Lung (tissue), 12 donors: ENCODE measurements around the gene FRY. TPM values are rescaled to one million over a fixed set of nuclear protein-coding genes. Genes with fewer than 3 reads are reported as not detected.

Experiments used
- ATAC-seq: fragments of 200-7000 bp; cut with Tn5 transposase; one replicate; pipeline ENCODE4 v1.9.1; 2020; ENCODE audit warnings: moderate number of reproducible peaks; ENCODE audit not compliant: insufficient read depth, low FRiP score
- DNase-seq, 3 donors: peaks; one replicate each; pipeline ENCODE4 v3.0.0-alpha.2; 2013 to 2017
- H3K27ac ChIP-seq, 2 donors: one replicate each; pipeline ENCODE4 v1.5.1; 2013; ENCODE audit warnings: mild to moderate bottlenecking in 2 of 2, moderate library complexity in 2 of 2, control low read depth in 1 of 2, inconsistent platforms in 1 of 2, low read depth in 1 of 2, low read length in 1 of 2
- H3K27me3 ChIP-seq, 3 donors: one replicate each; pipeline ENCODE4 v1.5.1; 2013; ENCODE audit warnings: low read length in 2 of 3; ENCODE audit not compliant: control insufficient read depth in 3 of 3, insufficient read depth in 3 of 3
- H3K36me3 ChIP-seq, 4 donors: one replicate each; pipeline ENCODE4 v1.5.1; 2013; ENCODE audit warnings: low read length in 4 of 4, mild to moderate bottlenecking in 1 of 4, moderate library complexity in 1 of 4; ENCODE audit not compliant: control insufficient read depth in 4 of 4, insufficient read depth in 4 of 4
- H3K4me1 ChIP-seq, 5 donors: one replicate each; pipeline ENCODE4 v1.5.1; 2013; ENCODE audit warnings: low read length in 5 of 5, mild to moderate bottlenecking in 2 of 5, moderate library complexity in 1 of 5; ENCODE audit not compliant: control insufficient read depth in 5 of 5, insufficient read depth in 5 of 5
- H3K4me3 ChIP-seq: one replicate; pipeline ENCODE4 v1.5.1; 2013; ENCODE audit warnings: mild to moderate bottlenecking, control low read depth, moderate library complexity
- H3K9ac ChIP-seq, 2 donors: one replicate each; pipeline ENCODE4 v1.5.1; 2013; ENCODE audit warnings: low read length in 2 of 2, control low read depth in 1 of 2; ENCODE audit not compliant: insufficient read depth in 1 of 2
- H3K9me3 ChIP-seq, 4 donors: one replicate each; pipeline ENCODE4 v1.5.1; 2013; ENCODE audit warnings: low read length in 3 of 4, mild to moderate bottlenecking in 1 of 4, moderate library complexity in 1 of 4; ENCODE audit not compliant: control insufficient read depth in 4 of 4, insufficient read depth in 3 of 4
- whole genome bisulfite sequencing, 2 donors: extraction: QIAGEN DNeasy Blood & Tissue Kit; methylation state at CpG; one replicate each; pipeline ENCODE4 v1.1.7; 2013; 5-methylcytosine and 5-hydroxymethylcytosine counted together
- polyA plus RNA-seq, 2 donors: library from polyadenylated mRNA; stranded (reverse); fragments of 200-250 nt; gene quantifications; one replicate each; pipeline ENCODE4 v1.2.1, GENCODE V29; 2013
- total RNA-seq, 2 donors: library from RNA; depleted of rRNA in 1 of 2; stranded (reverse); fragments of >200 nt in 1 of 2; gene quantifications; one replicate each; pipeline ENCODE4 v1.2.1, GENCODE V29; 2014 to 2021
- TF ChIP-seq, protein P1 (sequence below): IDR thresholded peaks from 2 replicates; pipeline ENCODE4 v1.5.1; 2012; ENCODE audit warnings: mild to moderate bottlenecking; ENCODE audit errors: control extremely low read depth, extremely low read depth
- donor health status: control.
- donor health status: control.
- donor health status: Bipolar disorder and iron deficiency.
- donor health status: healthy.
- donor health status: DM: yes; HTN: yes; CAD: no.

Gene FRY
- total and polyA plus RNA-seq, 4 donors: 7.4 to 79.6 (median 43.9) TPM

DNA sequence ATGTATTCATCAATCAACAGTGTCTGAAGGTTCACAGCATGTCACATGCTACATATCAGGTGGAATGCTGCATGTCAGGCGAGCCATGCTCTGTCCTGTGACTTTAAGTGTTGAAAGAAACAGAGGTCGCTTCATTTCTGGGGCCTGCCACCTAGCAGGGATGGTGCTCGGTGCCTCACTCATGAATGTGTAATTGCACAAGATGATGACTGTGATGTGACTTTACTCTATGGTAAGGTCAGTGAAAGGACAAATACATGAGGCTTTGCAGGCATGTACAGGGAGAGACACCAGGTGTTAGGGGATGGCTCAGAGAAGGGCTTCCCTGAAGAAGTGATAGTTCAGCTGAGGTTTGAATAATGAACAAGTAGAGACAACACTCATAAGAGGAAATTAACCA is 66.7 kb downstream of the FRY start:
- no peak for ATAC-seq
- H3K36me3 ChIP-seq: peaks cover 0 to 3% (median under 1%) of the 10 kb centered on the region in 4 donors
- no peak for DNase-seq
- H3K27me3 ChIP-seq: no peaks in the 10 kb centered on the region
- TF ChIP-seq, protein P1, sequence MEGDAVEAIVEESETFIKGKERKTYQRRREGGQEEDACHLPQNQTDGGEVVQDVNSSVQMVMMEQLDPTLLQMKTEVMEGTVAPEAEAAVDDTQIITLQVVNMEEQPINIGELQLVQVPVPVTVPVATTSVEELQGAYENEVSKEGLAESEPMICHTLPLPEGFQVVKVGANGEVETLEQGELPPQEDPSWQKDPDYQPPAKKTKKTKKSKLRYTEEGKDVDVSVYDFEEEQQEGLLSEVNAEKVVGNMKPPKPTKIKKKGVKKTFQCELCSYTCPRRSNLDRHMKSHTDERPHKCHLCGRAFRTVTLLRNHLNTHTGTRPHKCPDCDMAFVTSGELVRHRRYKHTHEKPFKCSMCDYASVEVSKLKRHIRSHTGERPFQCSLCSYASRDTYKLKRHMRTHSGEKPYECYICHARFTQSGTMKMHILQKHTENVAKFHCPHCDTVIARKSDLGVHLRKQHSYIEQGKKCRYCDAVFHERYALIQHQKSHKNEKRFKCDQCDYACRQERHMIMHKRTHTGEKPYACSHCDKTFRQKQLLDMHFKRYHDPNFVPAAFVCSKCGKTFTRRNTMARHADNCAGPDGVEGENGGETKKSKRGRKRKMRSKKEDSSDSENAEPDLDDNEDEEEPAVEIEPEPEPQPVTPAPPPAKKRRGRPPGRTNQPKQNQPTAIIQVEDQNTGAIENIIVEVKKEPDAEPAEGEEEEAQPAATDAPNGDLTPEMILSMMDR: no peak
- no peak overlapping the region for H3K9ac ChIP-seq
- no peaks in the 10 kb centered on the region for H3K4me1 ChIP-seq
- peak overlapping the region in 1 of 2 donors; percentile 3 for H3K27ac ChIP-seq
- H3K9me3 ChIP-seq: peaks cover 0 to 5% (median 0%) of the 10 kb centered on the region in 4 donors
- WGBS, 2 donors: 48 to 74% methylated on average over 3 of the region's 3 CpGs
- no peak overlapping the region for H3K4me3 ChIP-seq

DNA sequence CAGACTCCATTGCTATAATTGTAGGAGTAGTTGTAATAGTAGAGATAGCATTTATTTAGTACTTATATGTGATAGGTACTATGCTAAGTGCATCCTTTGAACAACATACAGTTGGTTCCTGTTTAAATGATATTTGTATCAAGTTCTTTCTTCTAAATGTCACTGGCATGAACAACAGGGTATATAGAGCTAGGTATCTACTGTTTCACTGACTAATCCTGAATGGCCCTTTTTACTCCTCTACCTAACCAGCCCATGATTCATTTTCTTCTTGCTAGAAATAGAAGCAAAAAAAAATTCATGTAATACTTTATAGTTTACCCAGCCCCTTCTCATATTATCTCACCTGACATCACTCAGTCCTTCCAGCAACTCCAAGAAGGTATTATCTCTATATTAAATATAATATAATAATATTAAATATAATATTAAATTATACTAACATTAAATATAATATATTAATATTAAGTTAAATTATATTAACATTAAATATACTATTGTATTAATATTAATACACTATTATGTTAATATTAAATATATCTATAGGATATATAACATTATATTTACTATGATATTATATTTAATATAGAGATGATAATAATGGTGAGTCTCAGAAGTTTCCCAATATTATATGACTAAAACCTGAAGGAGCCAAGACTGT is 74.2 kb downstream of the FRY start:
- ATAC-seq: no peak
- Histone ChIP-seq H3K4me3 (no peak overlapping the region), H3K9me3 (no peaks in the 10 kb centered on the region), H3K27ac (peak overlapping the region in 1 of 2 donors; percentile 45), H3K9ac (no peak overlapping the region), H3K27me3 (no peaks in the 10 kb centered on the region), H3K4me1 (peaks cover 0 to 4% (median 0%) of the 10 kb centered on the region in 5 donors), H3K36me3 (peaks cover 0 to 2% (median under 1%) of the 10 kb centered on the region in 4 donors)
- no peak for DNase-seq
- TF ChIP-seq, protein P1: no peak

DNA sequence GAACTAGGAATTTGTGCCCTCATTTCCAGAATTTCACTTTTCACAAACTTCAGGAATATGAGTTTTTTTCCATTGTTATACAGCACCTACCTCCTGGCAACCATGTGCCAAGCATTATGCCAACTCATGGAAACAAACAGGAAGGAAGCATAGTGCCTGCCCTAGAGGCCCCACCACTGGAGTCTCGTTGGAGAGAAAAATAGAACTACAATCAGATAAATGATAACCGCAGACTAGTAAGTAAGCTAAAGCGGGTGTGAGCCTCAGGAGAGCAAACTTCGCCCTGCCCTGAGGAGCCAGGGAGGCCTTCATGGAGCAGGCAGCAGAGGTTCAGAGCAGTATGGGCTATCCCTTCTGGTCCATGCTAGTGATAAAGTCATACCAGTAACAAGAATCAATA is 75.9 kb downstream of the FRY start:
- ATAC-seq (no peak), DNase-seq (no peak)
- TF ChIP-seq, protein P1: no peak
- Histone ChIP-seq H3K9ac (no peak overlapping the region), H3K27ac (no peak overlapping the region), H3K27me3 (no peaks in the 10 kb centered on the region), H3K9me3 (no peaks in the 10 kb centered on the region), H3K4me3 (no peak overlapping the region), H3K4me1 (peaks cover 0 to 4% (median 0%) of the 10 kb centered on the region in 5 donors), H3K36me3 (peaks cover 0 to 1% (median 0%) of the 10 kb centered on the region in 4 donors)
- WGBS, 2 donors: 21 to 54% methylated on average over 4 of the region's 4 CpGs
